Spinal cord (tissue), 10 donors: ENCODE results near the gene CAMSAP3. TPM values are rescaled to one million over a fixed set of nuclear protein-coding genes. Genes with fewer than 3 reads are reported as not detected.
"Not testable (repeated sequence)": the region's sequence is repeated elsewhere in the genome, so short reads cannot be mapped to it uniquely, and the experiment has no call there.

Source experiments
- DNase-seq, 6 donors: peaks; one replicate each; pipeline versions ENCODE4 v3.0.0 to v3.0.0-alpha.2; 2013 to 2015; ENCODE audit warnings: low spot score in 6 of 6, low read depth in 4 of 6
- H3K27ac ChIP-seq: one replicate; pipeline ENCODE4 v1.5.1; 2013; ENCODE audit warnings: low read depth, low read length, control low read depth
- H3K27me3 ChIP-seq: one replicate; pipeline ENCODE4 v1.6.1; 2013; ENCODE audit warnings: low read length; ENCODE audit not compliant: control insufficient read depth, insufficient read depth
- H3K36me3 ChIP-seq: one replicate; pipeline ENCODE4 v1.6.1; 2013; ENCODE audit warnings: low read length; ENCODE audit not compliant: control insufficient read depth, insufficient read depth
- H3K4me1 ChIP-seq: one replicate; pipeline ENCODE4 v1.6.1; 2013; ENCODE audit warnings: low read length; ENCODE audit not compliant: control insufficient read depth, insufficient read depth
- H3K4me3 ChIP-seq: one replicate; pipeline ENCODE4 v1.5.1; 2013; ENCODE audit warnings: low read depth, low read length, control low read depth
- H3K9me3 ChIP-seq: one replicate; pipeline ENCODE4 v1.6.1; 2013; ENCODE audit warnings: low read length; ENCODE audit not compliant: control insufficient read depth, insufficient read depth
- WGBS: methylation state at CpG from one replicate; pipeline ENCODE4 v1.1.5; 2013; ENCODE audit warnings: missing lambda C conversion rate; ENCODE audit not compliant: insufficient coverage; 5-methylcytosine and 5-hydroxymethylcytosine counted together
- polyA plus RNA-seq, 2 donors: library from polyadenylated mRNA; unstranded; fragments of 120-200 nt; gene quantifications; one replicate each; pipeline ENCODE4 v1.2.1, GENCODE V29; 2013; ENCODE audit not compliant: insufficient read length in 2 of 2
- total RNA-seq, 2 donors: library from RNA; depleted of rRNA in 1 of 2; stranded (reverse); fragments of 120-200 nt in 1 of 2; fragments of >200 nt in 1 of 2; gene quantifications; one replicate each; pipeline versions ENCODE4 v1.2.3 to v1.2.4, GENCODE V29; 2013 to 2014
- donor health status: healthy.

CAMSAP3 gene
- total and polyA plus RNA-seq, 4 donors = 4.9 to 45.8 (median 24.7) TPM

DNA sequence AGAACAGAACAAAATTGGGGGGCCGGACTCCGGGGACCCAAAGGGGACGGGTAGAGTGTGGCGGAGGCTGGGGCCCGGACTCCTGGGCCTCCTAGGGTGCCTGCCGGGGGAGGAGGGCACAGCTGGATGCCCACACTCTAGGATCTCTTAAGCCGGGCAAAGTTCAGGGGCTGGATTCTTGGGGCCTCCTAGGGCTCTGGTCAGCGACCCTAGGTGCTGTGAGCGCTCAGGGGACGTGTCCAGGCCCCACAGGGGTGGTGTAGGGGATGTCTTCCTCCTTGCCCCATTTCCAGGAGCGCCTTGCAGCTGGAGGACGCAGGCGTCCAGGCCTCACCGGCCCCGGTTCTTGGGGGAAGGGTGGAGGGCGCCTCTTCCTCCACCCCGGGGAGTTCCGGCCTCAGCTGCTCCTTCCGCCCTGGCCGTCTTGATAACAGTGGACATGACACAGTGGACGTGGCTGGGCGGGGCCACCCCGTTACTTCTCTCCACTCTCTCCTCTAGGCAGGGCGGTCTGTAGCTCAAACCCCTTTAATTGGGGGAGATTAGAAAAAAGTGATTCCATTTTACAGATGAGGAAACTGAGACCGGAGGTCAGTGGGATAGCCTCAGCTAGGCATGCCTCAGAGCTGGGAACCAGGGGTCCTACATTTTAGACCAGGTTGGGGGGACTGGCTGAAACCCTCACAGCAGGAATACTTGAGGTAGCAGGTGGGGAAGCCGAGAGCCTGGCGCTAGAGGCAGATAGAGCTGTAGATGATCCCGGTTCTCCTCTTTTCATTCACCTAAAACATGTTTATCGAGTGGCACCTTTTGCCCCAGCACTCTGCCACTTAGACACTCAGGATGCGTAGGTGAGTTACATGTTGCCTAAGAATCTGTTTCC, 42.0 kb downstream of the CAMSAP3 start:
- Histone ChIP-seq H3K27me3 (peaks cover 22% of the 10 kb centered on the region), H3K27ac (no peak overlapping the region), H3K4me1 (no peaks in the 10 kb centered on the region), H3K4me3 (no peak overlapping the region), H3K36me3 (peaks cover 7% of the 10 kb centered on the region), H3K9me3 (no peaks in the 10 kb centered on the region)
- no peak for DNase-seq
- 43% methylated on average over 18 of the region's 30 CpGs for WGBS

DNA sequence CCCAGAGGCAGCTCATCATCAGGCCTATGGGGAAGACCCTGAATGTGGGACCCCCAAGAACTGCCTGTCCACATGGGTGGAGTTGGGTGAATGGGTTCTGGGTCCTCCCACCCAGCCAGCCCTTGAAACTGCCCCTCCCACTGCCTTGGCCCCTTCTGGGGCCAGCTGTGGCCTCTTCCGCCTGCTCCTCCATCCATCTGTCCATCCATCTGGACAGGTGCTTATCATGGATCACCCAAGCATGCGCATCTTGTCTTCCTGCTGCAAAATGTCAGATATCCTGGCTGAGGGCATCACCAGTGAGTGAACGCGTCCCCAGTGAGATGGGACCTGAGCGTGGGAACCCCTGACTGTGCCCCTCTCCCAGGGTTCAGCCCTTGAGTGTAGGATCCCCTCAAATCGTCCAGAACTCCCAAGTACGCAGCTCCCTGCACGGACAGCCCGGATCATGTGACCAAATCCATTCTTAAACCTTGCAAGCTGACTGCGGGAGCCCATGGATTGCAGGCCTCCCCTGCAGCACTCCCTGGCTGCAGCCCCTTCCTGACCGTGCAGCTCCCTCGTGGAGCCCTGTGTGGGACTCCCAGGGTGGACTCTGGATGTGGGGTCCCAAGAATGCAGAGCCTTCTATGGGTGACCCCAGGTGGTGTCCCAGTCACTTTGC, 43.3 kb downstream of the CAMSAP3 start:
- Histone ChIP-seq H3K4me1 (no peaks in the 10 kb centered on the region), H3K36me3 (peaks cover 3% of the 10 kb centered on the region), H3K27me3 (peaks cover 22% of the 10 kb centered on the region), H3K9me3 (no peaks in the 10 kb centered on the region), H3K27ac (no peak overlapping the region), H3K4me3 (no peak overlapping the region)
- WGBS = 69% methylated on average over 12 of the region's 12 CpGs
- no peak for DNase-seq

DNA sequence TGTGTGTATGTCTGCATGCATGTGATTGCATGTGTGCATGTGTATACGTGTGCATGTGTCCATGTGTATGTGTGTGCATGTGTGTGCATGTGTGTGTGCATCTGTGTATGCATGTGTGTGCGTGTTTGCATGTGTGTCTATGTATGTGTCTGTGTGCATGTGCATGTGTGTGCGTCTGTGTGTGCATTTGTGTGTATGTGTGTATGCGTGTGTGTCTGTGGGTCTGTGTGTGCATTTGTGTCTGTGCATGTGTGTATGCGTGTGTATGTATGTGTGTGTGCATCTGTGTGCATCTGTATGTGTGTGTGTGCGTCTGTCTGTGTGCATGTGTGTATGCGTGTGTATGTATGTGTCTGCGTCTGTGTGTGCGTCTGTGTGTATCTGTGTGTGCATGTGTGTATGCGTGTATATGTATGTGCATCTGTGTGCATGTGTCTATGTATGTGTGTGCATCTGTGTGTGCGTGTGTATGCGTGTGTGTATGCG, 44.2 kb downstream of the CAMSAP3 start:
- WGBS = 97% methylated on average over 13 of the region's 13 CpGs
- Histone ChIP-seq H3K27ac (no peak overlapping the region), H3K36me3 (peaks cover 3% of the 10 kb centered on the region), H3K4me1 (no peaks in the 10 kb centered on the region), H3K4me3 (no peak overlapping the region), H3K27me3 (peaks cover 22% of the 10 kb centered on the region), H3K9me3 (no peaks in the 10 kb centered on the region)
- DNase-seq = no peak

GRCh38 chr19:7640803-7641202, 45.1 kb downstream of the CAMSAP3 start:
- DNase-seq = no peak
- 96% methylated on average over 3 of the region's 11 CpGs for WGBS
- Histone ChIP-seq H3K4me1 (no peaks in the 10 kb centered on the region), H3K4me3 (no peak overlapping the region), H3K27me3 (peaks cover 19% of the 10 kb centered on the region), H3K36me3 (peaks cover 3% of the 10 kb centered on the region), H3K27ac (no peak overlapping the region), H3K9me3 (no peaks in the 10 kb centered on the region)

DNA sequence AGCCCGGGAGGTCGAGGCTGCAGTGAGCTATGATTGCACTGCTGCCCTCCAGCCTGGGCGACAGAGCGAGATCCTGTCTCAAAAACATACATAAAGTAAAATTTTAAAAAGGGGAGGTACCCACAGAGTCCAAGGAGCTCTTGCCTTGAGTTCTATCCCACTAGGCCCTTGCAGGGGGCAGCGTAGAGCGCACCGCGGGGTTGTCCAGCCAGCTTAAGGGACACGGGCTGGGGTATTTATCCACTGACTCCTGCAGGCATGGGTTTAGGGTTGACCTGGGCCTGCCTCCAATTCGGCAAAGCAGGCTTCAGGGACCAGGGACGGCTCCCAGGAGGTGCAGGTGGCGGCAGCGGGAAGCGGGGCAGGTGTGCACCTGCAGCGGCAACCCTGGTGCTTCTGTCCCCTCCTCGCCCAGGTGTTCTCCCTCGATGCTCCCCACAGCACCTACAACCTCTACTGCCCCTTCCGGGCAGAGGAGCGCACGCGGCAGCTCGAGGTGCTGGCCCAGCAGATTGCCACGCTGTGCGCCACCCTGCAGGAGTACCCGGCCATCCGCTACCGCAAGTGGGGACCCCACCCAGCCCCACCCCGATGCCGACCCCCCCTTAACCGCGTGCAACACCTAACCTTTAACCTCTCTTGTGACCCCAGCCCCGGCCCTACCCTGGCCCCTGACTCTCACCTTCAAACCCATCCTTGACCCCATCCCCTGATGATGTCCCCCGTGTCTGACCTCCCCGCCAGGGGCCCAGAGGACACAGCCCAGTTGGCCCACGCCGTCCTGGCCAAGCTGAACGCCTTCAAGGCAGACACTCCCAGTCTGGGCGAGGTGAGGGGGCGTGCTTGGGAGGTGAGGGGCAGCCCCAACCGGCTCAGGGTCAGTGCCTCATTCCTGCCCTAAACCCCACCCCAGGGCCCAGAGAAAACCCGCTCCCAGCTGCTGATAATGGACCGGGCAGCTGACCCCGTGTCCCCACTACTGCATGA, 45.9 kb downstream of the CAMSAP3 start:
- H3K27ac ChIP-seq = no peak overlapping the region
- no peaks in the 10 kb centered on the region for H3K9me3 ChIP-seq
- H3K4me3 ChIP-seq = no peak overlapping the region
- WGBS = 86% methylated on average over 35 of the region's 43 CpGs
- peaks cover 3% of the 10 kb centered on the region for H3K36me3 ChIP-seq
- peaks cover 12% of the 10 kb centered on the region for H3K27me3 ChIP-seq
- H3K4me1 ChIP-seq = no peaks in the 10 kb centered on the region
- no peak for DNase-seq

- Histone ChIP-seq H3K9me3 (no peaks in the 10 kb centered on the region), H3K36me3 (peaks cover 8% of the 10 kb centered on the region), H3K27me3 (peaks cover 4% of the 10 kb centered on the region), H3K4me3 (no peak overlapping the region), H3K4me1 (no peaks in the 10 kb centered on the region), H3K27ac (no peak overlapping the region)
- WGBS = 90% methylated on average over 23 of the region's 27 CpGs
- DNase-seq = no peak
These were observed 46.8 kb downstream of the CAMSAP3 start for GRCh38 chr19:7642295-7643030.

DNA sequence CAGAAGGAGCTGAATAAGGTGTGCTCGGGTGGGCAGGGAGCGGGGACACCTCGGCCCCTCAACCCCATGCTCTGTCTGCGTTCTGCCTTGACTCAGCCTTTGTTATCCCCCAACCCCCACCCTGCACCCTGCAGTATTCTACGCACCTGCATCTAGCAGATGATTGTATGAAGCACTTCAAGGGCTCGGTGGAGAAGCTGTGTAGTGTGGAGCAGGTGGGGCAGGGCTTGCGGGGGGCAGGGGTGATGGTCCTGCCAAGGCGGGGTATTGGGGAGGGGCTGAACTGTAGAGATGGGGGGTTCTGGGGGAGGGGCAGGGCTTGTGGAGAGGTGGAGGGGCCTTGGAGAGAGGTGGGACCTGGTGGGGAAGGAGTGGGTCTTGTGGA, 47.4 kb downstream of the CAMSAP3 start:
- Histone ChIP-seq H3K4me3 (no peak overlapping the region), H3K27me3 (no peaks in the 10 kb centered on the region), H3K4me1 (no peaks in the 10 kb centered on the region), H3K36me3 (peaks cover 8% of the 10 kb centered on the region), H3K9me3 (no peaks in the 10 kb centered on the region), H3K27ac (no peak overlapping the region)
- no peak for DNase-seq
- 97% methylated on average over 4 of the region's 8 CpGs for WGBS

- not testable (repeated sequence) for DNase-seq, H3K9me3 ChIP-seq, H3K4me1 ChIP-seq, H3K27ac ChIP-seq, H3K36me3 ChIP-seq, H3K27me3 ChIP-seq, H3K4me3 ChIP-seq
- WGBS = 60% methylated on average over 8 of the region's 10 CpGs
These were observed 48.2 kb downstream of the CAMSAP3 start for GRCh38 chr19:7643629-7644549.
